Suprapubic skin (tissue), 4 donors: ENCODE data around the gene ZNF512B. TPM values are rescaled to one million over a fixed set of nuclear protein-coding genes. Genes with fewer than 3 reads are reported as not detected.
A peak's percentile ranks its signal among the peaks of the same experiment; 100 is the strongest.

Experiments used
- DNase-seq, 2 donors: peaks; one replicate each; pipeline ENCODE4 v3.0.0-alpha.2; 2019; ENCODE audit warnings: low spot score in 2 of 2
- H3K27ac ChIP-seq: fragments of 200-600 bp; sonication (generic); one replicate; pipeline ENCODE4 v1.5.1; 2019
- H3K27me3 ChIP-seq: fragments of 200-600 bp; sonication (generic); one replicate; pipeline ENCODE4 v1.5.1; 2019
- H3K36me3 ChIP-seq: fragments of 200-600 bp; sonication (generic); one replicate; pipeline ENCODE4 v1.5.1; 2019
- H3K4me1 ChIP-seq: fragments of 200-600 bp; sonication (generic); one replicate; pipeline ENCODE4 v1.5.1; 2019
- H3K4me3 ChIP-seq: fragments of 200-600 bp; sonication (generic); one replicate; pipeline ENCODE4 v1.5.1; 2019; ENCODE audit warnings: mild to moderate bottlenecking
- H3K9me3 ChIP-seq: fragments of 200-600 bp; sonication (generic); one replicate; pipeline ENCODE4 v1.5.1; 2019
- EP300 ChIP-seq: sonication (generic); formaldehyde crosslinking; IDR thresholded peaks from one replicate; pipeline ENCODE4 v1.6.1; 2017; ENCODE audit warnings: antibody characterized with exemption
- POLR2A ChIP-seq, 2 donors: fragments of 450-650 bp; IDR thresholded peaks; one replicate each; pipeline ENCODE4 v1.6.1; 2017; ENCODE audit warnings: antibody characterized with exemption in 2 of 2, mild to moderate bottlenecking in 2 of 2, moderate library complexity in 2 of 2
- POLR2AphosphoS5 ChIP-seq, 3 donors: sonication (generic); formaldehyde crosslinking; IDR thresholded peaks; one replicate each; pipeline ENCODE4 v1.6.1; 2017; ENCODE audit warnings: antibody characterized with exemption in 3 of 3
- WGBS: methylation state at CpG from one replicate; pipeline ENCODE4 v1.1.5; 2018; 5-methylcytosine and 5-hydroxymethylcytosine counted together
- total RNA-seq, 4 donors: library from RNA; depleted of rRNA; stranded (reverse); fragments of >200 nt; gene quantifications; one replicate each; pipeline ENCODE4 v1.1.0, GENCODE V29; 2016
- TF ChIP-seq, protein P1 (sequence below), 2 donors: fragments of 200-600 bp in 1 of 2; fragments of 450-650 bp in 1 of 2; sonication (generic) in 1 of 2; IDR thresholded peaks; one replicate each; pipeline ENCODE4 v1.5.1; 2016 to 2019; ENCODE audit warnings: antibody characterized with exemption in 2 of 2, mild to moderate bottlenecking in 1 of 2, moderate library complexity in 1 of 2

The ZNF512B gene
- total RNA-seq, 4 donors from 2014 or later: 17.7 to 32.4 (median 24.3) TPM

DNA sequence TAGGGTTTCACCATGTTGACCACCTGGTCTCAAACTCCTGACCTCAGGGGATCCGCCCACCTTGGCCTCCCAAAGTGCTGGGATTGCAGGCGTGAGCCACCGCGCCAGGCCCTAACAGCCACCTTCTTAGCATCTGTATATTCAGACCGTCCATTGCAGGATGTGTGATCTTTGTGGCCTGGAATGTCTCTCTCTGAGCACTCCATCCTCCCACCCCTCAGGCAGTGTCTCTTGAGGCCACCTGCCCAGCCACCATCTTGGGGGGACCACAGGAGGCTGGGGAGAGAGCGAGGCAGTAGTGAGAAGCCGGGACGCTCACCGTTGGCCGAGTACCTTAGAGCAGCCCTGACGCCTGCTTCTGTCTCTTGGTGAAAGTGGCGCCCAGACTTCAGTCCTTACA, 56.0 kb downstream of the ZNF512B start:
- H3K27me3 ChIP-seq: no peaks in the 10 kb centered on the region
- H3K36me3 ChIP-seq: peaks cover 11% of the 10 kb centered on the region
- no peak for DNase-seq
- no peak overlapping the region for H3K4me3 ChIP-seq
- peaks cover 3% of the 10 kb centered on the region for H3K9me3 ChIP-seq
- WGBS: 93% methylated on average over 12 of the region's 12 CpGs
- no peak for TF ChIP-seq EP300
- no peak for TF ChIP-seq POLR2A (IDR thresholded peaks at IDR 0.05)
- no peak for TF ChIP-seq POLR2AphosphoS5 (IDR thresholded peaks at IDR 0.05)
- TF ChIP-seq, protein P1, sequence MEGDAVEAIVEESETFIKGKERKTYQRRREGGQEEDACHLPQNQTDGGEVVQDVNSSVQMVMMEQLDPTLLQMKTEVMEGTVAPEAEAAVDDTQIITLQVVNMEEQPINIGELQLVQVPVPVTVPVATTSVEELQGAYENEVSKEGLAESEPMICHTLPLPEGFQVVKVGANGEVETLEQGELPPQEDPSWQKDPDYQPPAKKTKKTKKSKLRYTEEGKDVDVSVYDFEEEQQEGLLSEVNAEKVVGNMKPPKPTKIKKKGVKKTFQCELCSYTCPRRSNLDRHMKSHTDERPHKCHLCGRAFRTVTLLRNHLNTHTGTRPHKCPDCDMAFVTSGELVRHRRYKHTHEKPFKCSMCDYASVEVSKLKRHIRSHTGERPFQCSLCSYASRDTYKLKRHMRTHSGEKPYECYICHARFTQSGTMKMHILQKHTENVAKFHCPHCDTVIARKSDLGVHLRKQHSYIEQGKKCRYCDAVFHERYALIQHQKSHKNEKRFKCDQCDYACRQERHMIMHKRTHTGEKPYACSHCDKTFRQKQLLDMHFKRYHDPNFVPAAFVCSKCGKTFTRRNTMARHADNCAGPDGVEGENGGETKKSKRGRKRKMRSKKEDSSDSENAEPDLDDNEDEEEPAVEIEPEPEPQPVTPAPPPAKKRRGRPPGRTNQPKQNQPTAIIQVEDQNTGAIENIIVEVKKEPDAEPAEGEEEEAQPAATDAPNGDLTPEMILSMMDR (IDR thresholded peaks at IDR 0.05): no peak
- no peak overlapping the region for H3K27ac ChIP-seq
- H3K4me1 ChIP-seq: peaks cover 22% of the 10 kb centered on the region

DNA sequence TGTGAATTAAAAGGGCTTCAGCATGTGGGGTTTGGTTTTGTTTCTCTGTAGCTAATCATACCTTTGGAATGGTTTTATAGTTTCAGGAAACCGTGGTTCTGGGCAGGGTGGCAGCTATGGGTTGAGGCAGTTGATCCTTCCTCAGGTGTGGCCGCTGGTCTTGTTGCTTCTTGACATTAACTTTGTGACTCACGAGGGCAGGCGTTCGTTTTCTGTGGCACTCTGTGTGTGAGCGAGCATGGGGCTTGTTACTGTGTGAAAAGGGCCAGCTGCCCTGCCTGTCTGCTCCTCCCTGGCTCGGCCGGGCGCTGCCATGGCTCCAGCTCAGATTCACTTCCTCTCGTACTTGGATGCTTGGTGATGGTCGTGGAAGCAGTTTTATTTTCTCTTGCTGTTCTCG, 58.6 kb downstream of the ZNF512B start:
- whole genome bisulfite sequencing: 27% methylated on average over 12 of the region's 12 CpGs
- H3K4me1 ChIP-seq: peaks cover 22% of the 10 kb centered on the region
- H3K9me3 ChIP-seq: no peaks in the 10 kb centered on the region
- no peak overlapping the region for H3K4me3 ChIP-seq
- TF ChIP-seq POLR2A (IDR thresholded peaks at IDR 0.05) (no peak), EP300 (no peak), POLR2AphosphoS5 (IDR thresholded peaks at IDR 0.05) (no peak)
- TF ChIP-seq, protein P1 (IDR thresholded peaks at IDR 0.05): no peak
- no peak for DNase-seq
- H3K36me3 ChIP-seq: no peaks in the 10 kb centered on the region
- peak overlapping the region; percentile 28 for H3K27ac ChIP-seq
- no peaks in the 10 kb centered on the region for H3K27me3 ChIP-seq

DNA sequence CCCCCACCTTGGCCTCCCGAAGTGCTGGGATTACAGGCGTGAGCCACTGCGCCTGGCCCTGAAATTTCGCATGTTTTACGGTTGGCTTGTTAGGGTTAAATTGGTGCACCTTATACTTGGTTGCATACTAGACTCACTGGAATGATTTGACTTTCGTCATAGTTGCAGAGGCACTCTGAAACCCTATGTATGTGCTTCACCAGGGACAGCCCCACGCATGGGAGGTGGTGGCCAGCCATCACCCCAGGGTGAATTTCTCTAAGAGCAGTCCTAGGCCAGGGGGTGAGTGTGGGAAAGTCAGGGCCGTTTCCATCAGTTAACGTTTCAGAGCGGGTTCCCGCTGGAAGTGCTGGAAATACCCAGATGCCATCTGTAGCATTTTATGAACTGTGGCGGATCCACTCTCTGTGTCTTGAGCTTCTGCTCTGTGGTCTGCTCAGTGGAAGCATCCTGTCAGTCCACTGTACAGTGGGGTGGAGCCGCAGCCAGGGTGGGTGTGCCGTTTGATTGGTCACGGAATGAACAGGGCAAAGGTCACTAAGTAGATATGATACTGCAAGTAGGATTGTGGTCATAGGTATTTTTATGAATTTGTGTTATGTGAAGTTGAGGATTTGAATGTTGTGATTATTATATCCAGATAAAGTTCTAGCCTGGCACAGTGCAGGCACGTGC, 61.6 kb downstream of the ZNF512B start:
- H3K9me3 ChIP-seq: no peaks in the 10 kb centered on the region
- no peak overlapping the region for H3K27ac ChIP-seq
- DNase-seq: no peak
- no peak for TF ChIP-seq POLR2AphosphoS5 (IDR thresholded peaks at IDR 0.05)
- TF ChIP-seq POLR2A (IDR thresholded peaks at IDR 0.05): no peak
- TF ChIP-seq EP300: no peak
- TF ChIP-seq, protein P1 (IDR thresholded peaks at IDR 0.05): no peak
- no peaks in the 10 kb centered on the region for H3K27me3 ChIP-seq
- WGBS: 74% methylated on average over 16 of the region's 16 CpGs
- no peak overlapping the region for H3K4me3 ChIP-seq
- H3K36me3 ChIP-seq: peaks cover 3% of the 10 kb centered on the region
- H3K4me1 ChIP-seq: peaks cover 19% of the 10 kb centered on the region

Other genes starting within 250 kb of the ZNF512B start
- 10 to 100 TPM; 12.2 to 36.5 (median 16.9) TPM for gene LIME1, start 233.3 kb downstream of the ZNF512B start, total RNA-seq
- gene SLC2A4RG, start 230.2 kb downstream of the ZNF512B start, total RNA-seq: 100 to 1,000 TPM in 3 of 4 donors, 10 to 100 TPM in 1; 96.9 to 118 (median 107) TPM
- 1 to 10 TPM; 3.4 to 5.1 (median 4.4) TPM for gene ZBTB46, start 138.7 kb downstream of the ZNF512B start, total RNA-seq
- not detected for gene ABHD16B, start 108.4 kb downstream of the ZNF512B start, total RNA-seq
- 10 to 100 TPM; 66.5 to 87.4 (median 74.1) TPM for gene TPD52L2, start 104.7 kb downstream of the ZNF512B start, total RNA-seq
- gene DNAJC5, start 74.8 kb downstream of the ZNF512B start, total RNA-seq: 10 to 100 TPM; 36.4 to 62.0 (median 53.7) TPM
- gene UCKL1, start 13.5 kb downstream of the ZNF512B start, total RNA-seq: 10 to 100 TPM; 32.3 to 80.1 (median 52.5) TPM
- 10 to 100 TPM in 2 of 4 donors, 1 to 10 TPM in 2; 7.2 to 15.8 (median 9.6) TPM for gene SAMD10, start 9.7 kb upstream of the ZNF512B start, total RNA-seq
- 10 to 100 TPM; 70.7 to 93.0 (median 83.9) TPM for gene PRPF6, start 11.2 kb upstream of the ZNF512B start, total RNA-seq
- 1 to 10 TPM; 1.1 to 5.1 (median 1.8) TPM for gene C20orf204, start 66.3 kb upstream of the ZNF512B start, total RNA-seq
- gene SOX18, start 79.7 kb upstream of the ZNF512B start, total RNA-seq: 1 to 10 TPM in 3 of 4 donors, under 1 TPM in 1; 0.79 to 8.7 (median 3.3) TPM
- 10 to 100 TPM in 3 of 4 donors, 1 to 10 TPM in 1; 8.6 to 27.9 (median 13.2) TPM for gene TCEA2, start 93.3 kb upstream of the ZNF512B start, total RNA-seq
- 10 to 100 TPM; 14.8 to 18.4 (median 16.2) TPM for gene RGS19, start 109.6 kb upstream of the ZNF512B start, total RNA-seq
- under 1 TPM; 0.45 to 0.68 (median 0.52) TPM for gene OPRL1, start 110.2 kb upstream of the ZNF512B start, total RNA-seq
- not detected for gene LKAAEAR1, start 114.5 kb upstream of the ZNF512B start, total RNA-seq
- not detected for gene NPBWR2, start 137.6 kb upstream of the ZNF512B start, total RNA-seq
- under 1 TPM in 1 of 4 donors, not detected in 3; 0.34 TPM for gene MYT1, start 194.5 kb upstream of the ZNF512B start, total RNA-seq